Measurements from ENCODE around the gene ZFTA.

GRCh38 chr11:63720611-63721010, 48.0 kb downstream of the ZFTA start:
- no peak for TF ChIP-seq CTCF (IDR thresholded peaks at IDR 0.05)
- TF ChIP-seq POLR2A (IDR thresholded peaks at IDR 0.05): no peak
- TF ChIP-seq POLR2AphosphoS5 (IDR thresholded peaks at IDR 0.05): no peak
